ENCODE data around the gene RAPGEF5. TPM values are rescaled to one million over a fixed set of nuclear protein-coding genes. Genes with fewer than 3 reads are reported as not detected.

RAPGEF5 gene
- total RNA-seq, 1 experiment from 2014 or later = 16.4 TPM

DNA sequence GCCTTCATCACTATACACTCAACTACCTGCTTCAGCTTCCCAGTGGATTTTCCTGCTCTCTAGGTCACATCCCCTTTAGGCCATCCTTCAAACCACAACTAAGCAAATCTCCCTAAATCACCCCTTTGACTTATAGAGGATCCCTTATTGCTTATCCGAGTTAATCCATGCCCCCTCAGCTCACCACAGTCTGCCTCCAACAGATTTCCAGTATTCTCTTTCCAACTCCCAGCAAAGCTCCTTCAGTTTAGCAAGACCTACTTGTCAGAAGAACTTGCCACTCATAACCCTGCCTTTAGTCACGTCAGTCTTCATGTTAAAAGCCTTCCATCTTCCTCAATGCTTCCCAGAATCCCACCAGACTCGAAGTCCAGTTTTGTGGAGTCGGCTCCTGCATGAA, 38.6 kb downstream of the RAPGEF5 start:
- POLR2A ChIA-PET (ENCODE audit: unreplicated experiment) = no interaction called here
- intact Hi-C loops (cut with micrococcal nuclease; ENCODE audit: unreplicated experiment) = no loop called here
- Histone ChIP-seq H3K4me3 (no peak overlapping the region), H3K4me1 (replicated peaks; ENCODE audit: insufficient read depth) (no peaks in the 10 kb centered on the region), H3K9me3 (ENCODE audit: insufficient read depth, low read depth) (no peaks in the 10 kb centered on the region), H3F3A (ENCODE audit: insufficient read depth, low read depth) (no peaks in the 10 kb centered on the region), H3K79me2 (ENCODE audit: low read depth) (no peaks in the 10 kb centered on the region), H3K27me3 (ENCODE audit: insufficient read depth, low read depth) (no peaks in the 10 kb centered on the region), H3K4me2 (no peak overlapping the region), H4K20me1 (ENCODE audit: insufficient read depth) (no peaks in the 10 kb centered on the region), H3K36me3 (ENCODE audit: low read depth) (no peaks in the 10 kb centered on the region), H2AFZ (no peak overlapping the region), H3K27ac (no peak overlapping the region), H3K9me2 (ENCODE audit: insufficient read depth) (0 out of 2 replicates have a peak, but pooled peaks cover 2% of the 10 kb centered on the region)
- TF ChIP-seq, protein P1, sequence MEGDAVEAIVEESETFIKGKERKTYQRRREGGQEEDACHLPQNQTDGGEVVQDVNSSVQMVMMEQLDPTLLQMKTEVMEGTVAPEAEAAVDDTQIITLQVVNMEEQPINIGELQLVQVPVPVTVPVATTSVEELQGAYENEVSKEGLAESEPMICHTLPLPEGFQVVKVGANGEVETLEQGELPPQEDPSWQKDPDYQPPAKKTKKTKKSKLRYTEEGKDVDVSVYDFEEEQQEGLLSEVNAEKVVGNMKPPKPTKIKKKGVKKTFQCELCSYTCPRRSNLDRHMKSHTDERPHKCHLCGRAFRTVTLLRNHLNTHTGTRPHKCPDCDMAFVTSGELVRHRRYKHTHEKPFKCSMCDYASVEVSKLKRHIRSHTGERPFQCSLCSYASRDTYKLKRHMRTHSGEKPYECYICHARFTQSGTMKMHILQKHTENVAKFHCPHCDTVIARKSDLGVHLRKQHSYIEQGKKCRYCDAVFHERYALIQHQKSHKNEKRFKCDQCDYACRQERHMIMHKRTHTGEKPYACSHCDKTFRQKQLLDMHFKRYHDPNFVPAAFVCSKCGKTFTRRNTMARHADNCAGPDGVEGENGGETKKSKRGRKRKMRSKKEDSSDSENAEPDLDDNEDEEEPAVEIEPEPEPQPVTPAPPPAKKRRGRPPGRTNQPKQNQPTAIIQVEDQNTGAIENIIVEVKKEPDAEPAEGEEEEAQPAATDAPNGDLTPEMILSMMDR (conservative IDR thresholded peaks at IDR 0.05) = no peak
- TF ChIP-seq EZH2 (IDR thresholded peaks at IDR 0.05; ENCODE audit: low read depth) = no peak
- CTCF ChIA-PET = no interaction called here
- no peak for DNase-seq
- BruUV-seq (replicated peaks) = no TSS peak

DNA sequence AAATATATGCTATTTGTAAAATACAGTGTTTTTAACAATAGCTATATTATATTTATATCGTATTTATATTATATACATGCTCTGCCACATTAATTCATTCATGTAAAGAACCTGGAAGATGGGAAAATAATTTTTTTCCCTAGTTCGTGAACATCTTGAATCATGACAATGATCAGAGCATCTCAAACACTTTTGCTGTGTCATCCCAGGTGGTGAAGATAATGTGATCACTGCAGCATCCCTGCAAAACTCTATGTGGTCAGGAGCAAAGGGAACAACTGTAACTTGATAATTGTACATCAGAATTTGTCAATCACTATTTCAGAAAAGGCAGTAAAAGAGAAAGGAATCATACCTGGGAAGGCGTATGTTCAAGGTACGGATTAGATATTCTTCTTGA, 39.3 kb downstream of the RAPGEF5 start:
- ChIA-PET POLR2A (ENCODE audit: unreplicated experiment) (no interaction called here), CTCF (no interaction called here)
- no peak overlapping the region for H3K4me2 ChIP-seq
- no peaks in the 10 kb centered on the region for H3K4me1 ChIP-seq (replicated peaks; ENCODE audit: insufficient read depth)
- no peak for DNase-seq
- BruUV-seq (replicated peaks) = no TSS peak
- H3K79me2 ChIP-seq (ENCODE audit: low read depth) = no peaks in the 10 kb centered on the region
- H3K4me3 ChIP-seq = no peak overlapping the region
- H4K20me1 ChIP-seq (ENCODE audit: insufficient read depth) = no peaks in the 10 kb centered on the region
- no peaks in the 10 kb centered on the region for H3F3A ChIP-seq (ENCODE audit: insufficient read depth, low read depth)
- no peaks in the 10 kb centered on the region for H3K9me3 ChIP-seq (ENCODE audit: insufficient read depth, low read depth)
- no peak overlapping the region for H2AFZ ChIP-seq
- no peaks in the 10 kb centered on the region for H3K27me3 ChIP-seq (ENCODE audit: insufficient read depth, low read depth)
- intact Hi-C loops (cut with micrococcal nuclease; ENCODE audit: unreplicated experiment) = no loop called here
- H3K9me2 ChIP-seq (ENCODE audit: insufficient read depth) = no peaks in the 10 kb centered on the region
- no peaks in the 10 kb centered on the region for H3K36me3 ChIP-seq (ENCODE audit: low read depth)
- TF ChIP-seq, protein P1 (conservative IDR thresholded peaks at IDR 0.05) = no peak
- no peak for TF ChIP-seq EZH2 (IDR thresholded peaks at IDR 0.05; ENCODE audit: low read depth)
- H3K27ac ChIP-seq = no peak overlapping the region

DNA sequence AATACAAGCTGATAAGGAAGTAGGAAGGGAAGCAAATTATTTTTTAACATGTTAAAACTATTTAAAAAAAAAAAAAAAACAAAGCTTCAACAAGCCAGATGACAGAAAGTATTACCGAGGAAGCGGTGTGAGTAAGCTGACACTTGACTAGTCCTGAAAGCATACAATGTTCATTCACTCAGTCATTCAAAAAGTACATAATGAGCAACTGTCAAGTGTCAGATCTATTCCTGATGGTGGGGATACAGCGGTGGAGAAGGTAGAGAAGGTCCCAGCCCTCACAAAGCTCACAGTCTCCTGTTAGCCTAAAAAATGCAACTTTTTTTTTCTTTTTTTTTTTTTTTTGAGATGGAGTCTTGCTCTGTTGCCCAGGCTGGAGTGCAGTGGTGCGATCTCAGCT, 40.0 kb downstream of the RAPGEF5 start:
- Histone ChIP-seq H3K4me2 (no peak overlapping the region), H3K79me2 (ENCODE audit: low read depth) (no peaks in the 10 kb centered on the region), H3K27ac (no peak overlapping the region), H3F3A (ENCODE audit: insufficient read depth, low read depth) (no peaks in the 10 kb centered on the region), H3K4me3 (no peak overlapping the region), H3K4me1 (replicated peaks; ENCODE audit: insufficient read depth) (no peaks in the 10 kb centered on the region), H4K20me1 (ENCODE audit: insufficient read depth) (no peaks in the 10 kb centered on the region), H2AFZ (no peak overlapping the region), H3K9me2 (ENCODE audit: insufficient read depth) (no peaks in the 10 kb centered on the region), H3K9me3 (ENCODE audit: insufficient read depth, low read depth) (no peaks in the 10 kb centered on the region), H3K36me3 (ENCODE audit: low read depth) (no peaks in the 10 kb centered on the region), H3K27me3 (ENCODE audit: insufficient read depth, low read depth) (no peaks in the 10 kb centered on the region)
- ChIA-PET CTCF (no interaction called here), POLR2A (ENCODE audit: unreplicated experiment) (no interaction called here)
- BruUV-seq (replicated peaks) = no TSS peak
- TF ChIP-seq EZH2 (IDR thresholded peaks at IDR 0.05; ENCODE audit: low read depth) = no peak
- TF ChIP-seq, protein P1 (conservative IDR thresholded peaks at IDR 0.05) = no peak
- intact Hi-C loops (cut with micrococcal nuclease; ENCODE audit: unreplicated experiment) = no loop called here
- DNase-seq = no peak
